Measurements from ENCODE around the gene PRSS56. TPM values are rescaled to one million over a fixed set of nuclear protein-coding genes. Genes with fewer than 3 reads are reported as not detected.

PRSS56 gene
- polyA plus RNA-seq, 3 donors, result not detected

DNA sequence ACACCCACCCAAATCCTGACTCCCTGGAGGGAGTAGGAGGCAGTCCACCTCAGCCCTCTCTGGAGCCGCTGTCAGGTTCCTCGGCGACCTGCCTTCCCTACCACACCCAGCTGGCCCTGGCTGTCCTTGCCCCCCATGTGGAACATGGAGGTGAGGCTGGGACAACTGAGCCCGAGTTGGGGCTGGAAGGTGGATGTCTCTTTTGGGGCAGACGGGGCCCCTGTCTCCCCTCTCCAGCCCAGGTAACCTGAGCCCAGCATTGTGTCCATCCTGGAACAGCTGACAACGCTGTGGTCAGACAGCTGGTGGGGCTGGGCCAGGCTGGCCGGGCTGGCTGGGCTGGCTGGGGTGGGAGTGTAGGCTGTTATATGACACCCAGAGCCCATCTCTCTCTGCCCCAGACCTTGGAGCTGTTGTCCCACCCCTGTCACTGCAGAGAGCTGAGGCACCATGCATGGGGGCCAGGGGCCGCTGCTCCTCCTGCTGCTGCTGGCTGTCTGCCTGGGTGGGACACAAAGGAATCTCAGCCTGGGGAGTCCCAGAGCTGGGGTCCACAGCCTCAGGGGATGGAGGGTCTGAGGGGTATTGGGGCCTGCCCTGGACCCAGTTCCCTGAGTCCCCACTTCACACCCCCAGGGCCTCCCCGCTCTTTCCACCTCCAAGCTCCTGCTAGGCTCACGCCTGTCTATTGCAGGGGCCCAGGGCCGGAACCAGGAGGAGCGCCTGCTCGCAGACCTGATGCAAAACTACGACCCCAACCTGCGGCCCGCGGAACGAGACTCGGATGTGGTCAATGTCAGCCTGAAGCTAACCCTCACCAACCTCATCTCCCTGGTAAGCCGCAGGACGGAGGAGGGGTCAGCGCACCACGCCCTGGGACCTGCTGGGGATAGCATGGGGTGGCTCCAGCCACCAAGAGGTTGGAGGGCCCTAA lies 19.4 kb downstream of the PRSS56 start, which contains the start of gene CHRNG:
TSS of gene CHRNG (plus strand) at position 395 of the 934 bp plus-strand sequence. CDS start at position 451, 56 bp downstream.
- H3K4me1 Mint-ChIP-seq, result peaks cover 25% of the 10 kb centered on the region

DNA sequence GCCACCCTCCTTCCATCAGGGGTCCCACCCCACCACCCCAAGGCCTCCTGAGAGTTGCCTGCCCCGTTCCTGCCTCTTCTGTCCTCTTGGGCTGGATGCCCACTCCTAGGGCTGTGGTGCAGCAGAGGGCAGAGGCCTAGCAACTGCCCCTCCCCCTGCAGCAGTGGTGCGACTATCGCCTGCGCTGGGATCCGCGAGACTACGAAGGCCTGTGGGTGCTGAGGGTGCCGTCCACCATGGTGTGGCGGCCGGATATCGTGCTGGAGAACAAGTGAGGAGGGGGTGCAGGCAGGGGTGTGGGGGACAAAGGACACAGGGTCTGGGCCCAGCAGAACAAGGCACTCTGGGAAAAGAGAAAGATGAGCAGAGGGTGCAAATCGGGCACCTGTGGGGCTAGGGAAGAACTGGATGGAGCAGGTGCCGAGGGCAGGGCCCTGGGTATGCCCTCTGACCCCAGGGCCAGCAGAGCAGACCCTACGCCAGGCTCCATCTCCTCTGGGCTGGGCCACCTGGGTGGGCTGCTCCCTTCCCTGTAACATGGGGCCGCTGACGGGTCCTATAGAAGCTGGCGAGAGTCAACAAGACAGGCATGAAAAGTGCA lies 20.4 kb downstream of the PRSS56 start:
- H3K36me3 ChIP-seq (replicated peaks in 1 of 2; ENCODE audit: control insufficient read depth in 1 of 2, insufficient read depth in 2 of 2, low read length in 2 of 2), result no peaks in the 10 kb centered on the region
- H3K4me3 Mint-ChIP-seq, result no peak overlapping the region
- no peak overlapping the region for H3K27ac Mint-ChIP-seq

More for the DNA sequence above, 19.4 kb downstream of the PRSS56 start, which contains the start of gene CHRNG:
- Histone ChIP-seq H3K9ac (ENCODE audit: insufficient read depth, low read length, poor library complexity, severe bottlenecking) (no peak within 1 kb of the TSS), H3K79me2 (ENCODE audit: insufficient read depth, low read length) (no peaks in the 10 kb centered on the region), H3K4me1 (ENCODE audit: control insufficient read depth in 1 of 2, insufficient read depth in 2 of 2, low read length in 2 of 2) (peaks cover 31 to 42% of the 10 kb centered on the region in 2 donors), H4K20me1 (ENCODE audit: insufficient read depth, low read length) (peaks cover 7% of the 10 kb centered on the region), H2AFZ (ENCODE audit: insufficient read depth, low read depth, low read length, poor library complexity, severe bottlenecking) (no peak within 1 kb of the TSS), H3K27me3 (ENCODE audit: control insufficient read depth in 2 of 2, insufficient read depth in 2 of 2, low read length in 2 of 2) (no peaks in the 10 kb centered on the region), H3K27ac (ENCODE audit: low read depth in 1 of 2, low read length in 2 of 2) (peak within 1 kb of the TSS; percentile 37 to 55), H3K9me3 (replicated peaks in 1 of 2; ENCODE audit: control insufficient read depth in 1 of 2, insufficient read depth in 1 of 2, low read length in 2 of 2) (peaks cover 7% of the 10 kb centered on the region in 2 donors), H3K4me2 (replicated peaks; ENCODE audit: extremely low read depth, low read length, poor library complexity, severe bottlenecking) (peak within 1 kb of the TSS; percentile 42), H3K4me3 (replicated peaks in 1 of 3; ENCODE audit: low read depth in 2 of 3, low read length in 3 of 3) (peak within 1 kb of the TSS in 1 of 3 experiments; percentile 33), H3K36me3 (replicated peaks in 1 of 2; ENCODE audit: control insufficient read depth in 1 of 2, insufficient read depth in 2 of 2, low read length in 2 of 2) (no peaks in the 10 kb centered on the region)
- Mint-ChIP-seq H3K36me3 (peaks cover 4 to 10% of the 10 kb centered on the region in 2 donors), H3K27ac (peak within 1 kb of the TSS in 6 of 7 donors; percentile 35 to 90 (median 68)), H3K27me3 (ENCODE audit: low read depth in 3 of 3) (peaks cover 9 to 20% (median 13%) of the 10 kb centered on the region in 3 donors), H3K4me3 (peak within 1 kb of the TSS in 1 of 2 donors; percentile 68), H3K9me3 (peaks cover 7 to 11% (median 9%) of the 10 kb centered on the region in 7 donors)
- intact Hi-C loops (cut with micrococcal nuclease), result no loop called here
- TF ChIP-seq, protein P1, sequence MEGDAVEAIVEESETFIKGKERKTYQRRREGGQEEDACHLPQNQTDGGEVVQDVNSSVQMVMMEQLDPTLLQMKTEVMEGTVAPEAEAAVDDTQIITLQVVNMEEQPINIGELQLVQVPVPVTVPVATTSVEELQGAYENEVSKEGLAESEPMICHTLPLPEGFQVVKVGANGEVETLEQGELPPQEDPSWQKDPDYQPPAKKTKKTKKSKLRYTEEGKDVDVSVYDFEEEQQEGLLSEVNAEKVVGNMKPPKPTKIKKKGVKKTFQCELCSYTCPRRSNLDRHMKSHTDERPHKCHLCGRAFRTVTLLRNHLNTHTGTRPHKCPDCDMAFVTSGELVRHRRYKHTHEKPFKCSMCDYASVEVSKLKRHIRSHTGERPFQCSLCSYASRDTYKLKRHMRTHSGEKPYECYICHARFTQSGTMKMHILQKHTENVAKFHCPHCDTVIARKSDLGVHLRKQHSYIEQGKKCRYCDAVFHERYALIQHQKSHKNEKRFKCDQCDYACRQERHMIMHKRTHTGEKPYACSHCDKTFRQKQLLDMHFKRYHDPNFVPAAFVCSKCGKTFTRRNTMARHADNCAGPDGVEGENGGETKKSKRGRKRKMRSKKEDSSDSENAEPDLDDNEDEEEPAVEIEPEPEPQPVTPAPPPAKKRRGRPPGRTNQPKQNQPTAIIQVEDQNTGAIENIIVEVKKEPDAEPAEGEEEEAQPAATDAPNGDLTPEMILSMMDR (IDR thresholded peaks at IDR 0.05), result no peak
- 76% methylated on average over 8 of the region's 23 CpGs for WGBS (ENCODE audit: insufficient coverage)
- no peak for DNase-seq

More for the DNA sequence above, 20.4 kb downstream of the PRSS56 start:
- Mint-ChIP-seq H3K4me1 (peaks cover 27% of the 10 kb centered on the region), H3K36me3 (peaks cover 6 to 18% of the 10 kb centered on the region in 2 donors), H3K9me3 (peaks cover 7 to 11% (median 9%) of the 10 kb centered on the region in 7 donors), H3K27me3 (ENCODE audit: low read depth in 3 of 3) (peaks cover 9 to 16% (median 12%) of the 10 kb centered on the region in 3 donors)
- Histone ChIP-seq H3K9ac (ENCODE audit: insufficient read depth, low read length, poor library complexity, severe bottlenecking) (no peak overlapping the region), H3K79me2 (ENCODE audit: insufficient read depth, low read length) (peaks cover 2% of the 10 kb centered on the region), H3K4me2 (replicated peaks; ENCODE audit: extremely low read depth, low read length, poor library complexity, severe bottlenecking) (no peak overlapping the region), H3K9me3 (replicated peaks in 1 of 2; ENCODE audit: control insufficient read depth in 1 of 2, insufficient read depth in 1 of 2, low read length in 2 of 2) (peaks cover 7% of the 10 kb centered on the region in 2 donors), H2AFZ (ENCODE audit: insufficient read depth, low read depth, low read length, poor library complexity, severe bottlenecking) (no peak overlapping the region), H4K20me1 (ENCODE audit: insufficient read depth, low read length) (peaks cover 10% of the 10 kb centered on the region), H3K4me1 (ENCODE audit: control insufficient read depth in 1 of 2, insufficient read depth in 2 of 2, low read length in 2 of 2) (peaks cover 31 to 43% of the 10 kb centered on the region in 2 donors), H3K27ac (ENCODE audit: low read depth in 1 of 2, low read length in 2 of 2) (no peak overlapping the region), H3K27me3 (ENCODE audit: control insufficient read depth in 2 of 2, insufficient read depth in 2 of 2, low read length in 2 of 2) (no peaks in the 10 kb centered on the region), H3K4me3 (replicated peaks in 1 of 3; ENCODE audit: low read depth in 2 of 3, low read length in 3 of 3) (no peak overlapping the region)
- WGBS (ENCODE audit: insufficient coverage), result 91% methylated on average over 12 of the region's 17 CpGs
- intact Hi-C loops (cut with micrococcal nuclease), result no loop called here
- no peak for DNase-seq
- TF ChIP-seq, protein P1 (IDR thresholded peaks at IDR 0.05), result no peak

Measured in CD14-positive monocyte (primary cell).